ENCODE data around the gene EMC1.

- TF ChIP-seq CTCF (conservative IDR thresholded peaks at IDR 0.05) (no peak), EZH2 (IDR thresholded peaks at IDR 0.05; ENCODE audit: low read depth) (no peak)
Measured at GRCh38 chr1:19284881-19285280, 33.6 kb upstream of the EMC1 start.
